Neural cell (in vitro differentiated cells): ENCODE results near the gene NMT1. TPM values are rescaled to one million over a fixed set of nuclear protein-coding genes. Genes with fewer than 3 reads are reported as not detected.

ENCODE experiments used
- H2AFZ ChIP-seq: fragments of 200-600, 300-800 bp; sonication (generic), shearing (Covaris generic); 2 replicates; pipeline ENCODE4 v1.6.0; 2014; ENCODE audit warnings: low read depth, mild to moderate bottlenecking, antibody characterized with exemption, low read length, moderate library complexity
- H3F3A ChIP-seq: fragments of 200-600 bp; shearing (Covaris generic); 2 replicates; pipeline ENCODE4 v1.6.1; 2016; ENCODE audit warnings: mild to moderate bottlenecking, moderate library complexity, mixed read lengths, antibody characterized with exemption, low read length; ENCODE audit not compliant: insufficient read depth, poor library complexity, severe bottlenecking
- H3K27ac ChIP-seq: fragments of 200-600, 300-800 bp; sonication (generic), shearing (Covaris generic); 2 replicates; pipeline ENCODE4 v1.5.1; 2014; ENCODE audit warnings: mild to moderate bottlenecking, low read length, moderate library complexity
- H3K27me3 ChIP-seq: fragments of 300-800, 200-600 bp; sonication (generic), shearing (Covaris generic); 2 replicates; pipeline ENCODE4 v1.6.0; 2014; ENCODE audit warnings: mild to moderate bottlenecking, low read depth, low read length, moderate library complexity; ENCODE audit not compliant: insufficient read depth
- H3K36me3 ChIP-seq: fragments of 300-800, 200-600 bp; sonication (generic), shearing (Covaris generic); 2 replicates; pipeline ENCODE4 v1.5.1; 2014; ENCODE audit warnings: mild to moderate bottlenecking, antibody characterized with exemption, low read length, moderate library complexity; ENCODE audit not compliant: insufficient read depth
- H3K4me2 ChIP-seq: fragments of 300-800, 200-600 bp; sonication (generic), shearing (Covaris generic); 2 replicates; pipeline ENCODE4 v1.6.0; 2014; ENCODE audit warnings: mild to moderate bottlenecking, low read length
- H3K4me3 ChIP-seq: fragments of 300-800, 200-600 bp; sonication (generic), shearing (Covaris generic); 2 replicates; pipeline ENCODE4 v1.5.1; 2014; ENCODE audit warnings: mild to moderate bottlenecking, low read length, moderate library complexity
- H3K79me2 ChIP-seq: fragments of 200-600 bp; shearing (Covaris generic); replicated peaks from 2 replicates; pipeline ENCODE4 v1.6.0; 2014; ENCODE audit warnings: mild to moderate bottlenecking, low read length, moderate library complexity; ENCODE audit not compliant: insufficient read depth
- H3K9ac ChIP-seq: fragments of 300-800, 200-600 bp; sonication (generic), shearing (Covaris generic); 2 replicates; pipeline ENCODE4 v1.6.1; 2016; ENCODE audit warnings: mild to moderate bottlenecking, low read length, mixed read lengths
- H3K9me2 ChIP-seq: fragments of 200-600 bp; shearing (Covaris generic); 2 replicates; pipeline ENCODE4 v1.6.1; 2016; ENCODE audit warnings: mild to moderate bottlenecking, low read length, mixed read lengths; ENCODE audit not compliant: insufficient read depth
- H3K9me3 ChIP-seq: fragments of 200-600, 300-800 bp; sonication (generic), shearing (Covaris generic); 2 replicates; pipeline ENCODE4 v1.6.1; 2016; ENCODE audit warnings: mild to moderate bottlenecking, mixed run types, low read length, moderate library complexity, mixed read lengths
- H4K20me1 ChIP-seq: fragments of 200-600 bp; shearing (Covaris generic); 2 replicates; pipeline ENCODE4 v1.6.1; 2016; ENCODE audit warnings: mild to moderate bottlenecking, mixed run types; ENCODE audit not compliant: insufficient read depth
- EP300 ChIP-seq: fragments of 450-650 bp; conservative IDR thresholded peaks from 2 replicates; pipeline ENCODE4 v1.6.1; 2014; ENCODE audit warnings: antibody characterized with exemption, mild to moderate bottlenecking, moderate library complexity; ENCODE audit not compliant: poor library complexity, severe bottlenecking
- EZH2 ChIP-seq: fragments of 200-600, 300-800 bp; shearing (Covaris generic), sonication (generic); IDR thresholded peaks from 2 replicates; pipeline ENCODE4 v1.6.1; 2014; ENCODE audit warnings: antibody characterized with exemption, low read length, borderline replicate concordance, mild to moderate bottlenecking; ENCODE audit not compliant: insufficient read depth, poor library complexity, severe bottlenecking
- MXI1 ChIP-seq: fragments of 450-650 bp; conservative IDR thresholded peaks from 2 replicates; pipeline ENCODE4 v1.6.1; 2014; ENCODE audit warnings: antibody characterized with exemption, mild to moderate bottlenecking; ENCODE audit not compliant: poor library complexity, severe bottlenecking
- POLR2AphosphoS5 ChIP-seq: IDR thresholded peaks from 2 replicates; pipeline ENCODE4 v1.6.1; 2012
- RAD21 ChIP-seq: fragments of 450-650 bp; conservative IDR thresholded peaks from 2 replicates; pipeline ENCODE4 v1.6.1; 2014; ENCODE audit warnings: antibody characterized with exemption, mild to moderate bottlenecking, moderate library complexity
- SMC3 ChIP-seq: fragments of 450-650 bp; conservative IDR thresholded peaks from 2 replicates; pipeline ENCODE4 v1.6.1; 2014; ENCODE audit warnings: antibody characterized with exemption, mild to moderate bottlenecking, moderate library complexity; ENCODE audit not compliant: poor library complexity
- TAF1 ChIP-seq: IDR thresholded peaks from 2 replicates; pipeline ENCODE4 v1.6.1; 2012; ENCODE audit warnings: low read depth
- polyA plus RNA-seq: library from polyadenylated mRNA; depleted of rRNA; stranded (reverse); fragments of >200 nt; gene quantifications from 2 replicates; pipeline ENCODE4 v1.2.3, GENCODE V29; 2014
- TF ChIP-seq, protein P1 (sequence below): IDR thresholded peaks from 2 replicates; pipeline ENCODE4 v1.6.1; 2012; ENCODE audit warnings: borderline replicate concordance
- TF ChIP-seq, protein P2 (sequence below): fragments of 450-650 bp; IDR thresholded peaks from 2 replicates; pipeline ENCODE4 v1.5.1; 2014; ENCODE audit warnings: antibody characterized with exemption, mild to moderate bottlenecking, moderate library complexity; ENCODE audit not compliant: poor library complexity, severe bottlenecking

Gene NMT1
- polyA plus RNA-seq, 1 donor from 2014 or later: 23.4 TPM

DNA sequence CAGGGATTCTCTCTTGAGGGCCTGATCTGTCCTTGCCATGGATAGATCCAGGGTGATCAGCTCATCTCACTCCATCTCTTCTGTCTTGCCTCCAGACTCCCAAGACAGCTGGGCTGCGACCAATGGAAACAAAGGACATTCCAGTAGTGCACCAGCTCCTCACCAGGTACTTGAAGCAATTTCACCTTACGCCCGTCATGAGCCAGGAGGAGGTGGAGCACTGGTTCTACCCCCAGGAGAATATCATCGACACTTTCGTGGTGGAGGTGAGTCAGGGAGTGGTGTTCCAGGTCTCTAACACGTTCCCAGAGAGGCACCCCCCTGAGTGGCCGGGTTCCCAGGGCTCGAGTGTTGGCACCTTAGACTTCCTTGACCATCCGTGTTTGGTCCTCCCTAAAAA lies 41.7 kb downstream of the NMT1 start:
- Histone ChIP-seq H3K36me3 (peaks cover 6% of the 10 kb centered on the region), H3K9me3 (no peaks in the 10 kb centered on the region), H4K20me1 (no peaks in the 10 kb centered on the region), H3K9me2 (no peaks in the 10 kb centered on the region), H3K27ac (no peak overlapping the region), H2AFZ (no peak overlapping the region), H3K27me3 (no peaks in the 10 kb centered on the region), H3K79me2 (no peaks in the 10 kb centered on the region), H3K4me3 (no peak overlapping the region), H3K4me2 (no peak overlapping the region), H3K9ac (no peak overlapping the region), H3F3A (no peaks in the 10 kb centered on the region)
- TF ChIP-seq, protein P1, sequence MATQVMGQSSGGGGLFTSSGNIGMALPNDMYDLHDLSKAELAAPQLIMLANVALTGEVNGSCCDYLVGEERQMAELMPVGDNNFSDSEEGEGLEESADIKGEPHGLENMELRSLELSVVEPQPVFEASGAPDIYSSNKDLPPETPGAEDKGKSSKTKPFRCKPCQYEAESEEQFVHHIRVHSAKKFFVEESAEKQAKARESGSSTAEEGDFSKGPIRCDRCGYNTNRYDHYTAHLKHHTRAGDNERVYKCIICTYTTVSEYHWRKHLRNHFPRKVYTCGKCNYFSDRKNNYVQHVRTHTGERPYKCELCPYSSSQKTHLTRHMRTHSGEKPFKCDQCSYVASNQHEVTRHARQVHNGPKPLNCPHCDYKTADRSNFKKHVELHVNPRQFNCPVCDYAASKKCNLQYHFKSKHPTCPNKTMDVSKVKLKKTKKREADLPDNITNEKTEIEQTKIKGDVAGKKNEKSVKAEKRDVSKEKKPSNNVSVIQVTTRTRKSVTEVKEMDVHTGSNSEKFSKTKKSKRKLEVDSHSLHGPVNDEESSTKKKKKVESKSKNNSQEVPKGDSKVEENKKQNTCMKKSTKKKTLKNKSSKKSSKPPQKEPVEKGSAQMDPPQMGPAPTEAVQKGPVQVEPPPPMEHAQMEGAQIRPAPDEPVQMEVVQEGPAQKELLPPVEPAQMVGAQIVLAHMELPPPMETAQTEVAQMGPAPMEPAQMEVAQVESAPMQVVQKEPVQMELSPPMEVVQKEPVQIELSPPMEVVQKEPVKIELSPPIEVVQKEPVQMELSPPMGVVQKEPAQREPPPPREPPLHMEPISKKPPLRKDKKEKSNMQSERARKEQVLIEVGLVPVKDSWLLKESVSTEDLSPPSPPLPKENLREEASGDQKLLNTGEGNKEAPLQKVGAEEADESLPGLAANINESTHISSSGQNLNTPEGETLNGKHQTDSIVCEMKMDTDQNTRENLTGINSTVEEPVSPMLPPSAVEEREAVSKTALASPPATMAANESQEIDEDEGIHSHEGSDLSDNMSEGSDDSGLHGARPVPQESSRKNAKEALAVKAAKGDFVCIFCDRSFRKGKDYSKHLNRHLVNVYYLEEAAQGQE: no peak
- no peak for TF ChIP-seq POLR2AphosphoS5
- no peak for TF ChIP-seq SMC3
- no peak for TF ChIP-seq EP300
- TF ChIP-seq EZH2: no peak
- TF ChIP-seq RAD21: no peak
- no peak for TF ChIP-seq MXI1
- TF ChIP-seq, protein P2, sequence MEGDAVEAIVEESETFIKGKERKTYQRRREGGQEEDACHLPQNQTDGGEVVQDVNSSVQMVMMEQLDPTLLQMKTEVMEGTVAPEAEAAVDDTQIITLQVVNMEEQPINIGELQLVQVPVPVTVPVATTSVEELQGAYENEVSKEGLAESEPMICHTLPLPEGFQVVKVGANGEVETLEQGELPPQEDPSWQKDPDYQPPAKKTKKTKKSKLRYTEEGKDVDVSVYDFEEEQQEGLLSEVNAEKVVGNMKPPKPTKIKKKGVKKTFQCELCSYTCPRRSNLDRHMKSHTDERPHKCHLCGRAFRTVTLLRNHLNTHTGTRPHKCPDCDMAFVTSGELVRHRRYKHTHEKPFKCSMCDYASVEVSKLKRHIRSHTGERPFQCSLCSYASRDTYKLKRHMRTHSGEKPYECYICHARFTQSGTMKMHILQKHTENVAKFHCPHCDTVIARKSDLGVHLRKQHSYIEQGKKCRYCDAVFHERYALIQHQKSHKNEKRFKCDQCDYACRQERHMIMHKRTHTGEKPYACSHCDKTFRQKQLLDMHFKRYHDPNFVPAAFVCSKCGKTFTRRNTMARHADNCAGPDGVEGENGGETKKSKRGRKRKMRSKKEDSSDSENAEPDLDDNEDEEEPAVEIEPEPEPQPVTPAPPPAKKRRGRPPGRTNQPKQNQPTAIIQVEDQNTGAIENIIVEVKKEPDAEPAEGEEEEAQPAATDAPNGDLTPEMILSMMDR: no peak
- TF ChIP-seq TAF1: no peak

DNA sequence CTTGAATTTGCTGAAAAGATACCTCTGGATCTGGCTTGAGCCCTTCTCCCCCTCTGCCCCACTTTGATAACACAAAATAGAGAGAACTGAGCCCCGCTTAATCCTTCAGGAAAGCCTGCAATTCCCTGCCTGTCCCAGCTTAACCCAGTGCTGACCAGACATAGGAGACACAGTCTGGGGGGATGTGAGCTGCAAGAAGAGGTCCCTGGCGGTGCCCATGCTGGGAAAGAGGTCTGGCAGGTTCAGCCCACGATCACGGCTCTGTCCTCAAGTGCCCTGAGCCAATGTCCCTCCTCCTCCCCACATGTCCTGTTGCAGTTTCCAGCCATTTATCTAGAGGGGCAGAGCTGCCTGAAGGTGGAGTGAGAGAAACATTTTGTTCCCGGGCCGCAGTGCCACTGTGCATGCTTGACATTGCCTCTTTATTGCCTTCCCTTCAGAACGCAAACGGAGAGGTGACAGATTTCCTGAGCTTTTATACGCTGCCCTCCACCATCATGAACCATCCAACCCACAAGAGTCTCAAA lies 42.2 kb downstream of the NMT1 start:
- Histone ChIP-seq H3K4me3 (no peak overlapping the region), H3F3A (no peaks in the 10 kb centered on the region), H4K20me1 (no peaks in the 10 kb centered on the region), H3K9ac (no peak overlapping the region), H2AFZ (no peak overlapping the region), H3K27ac (no peak overlapping the region), H3K9me2 (no peaks in the 10 kb centered on the region), H3K36me3 (peaks cover 6% of the 10 kb centered on the region), H3K79me2 (no peaks in the 10 kb centered on the region), H3K9me3 (no peaks in the 10 kb centered on the region), H3K4me2 (no peak overlapping the region), H3K27me3 (no peaks in the 10 kb centered on the region)
- TF ChIP-seq TAF1: no peak
- no peak for TF ChIP-seq RAD21
- TF ChIP-seq, protein P1: no peak
- TF ChIP-seq POLR2AphosphoS5: no peak
- TF ChIP-seq EP300: no peak
